Keratinocyte (primary cell): Measurements from ENCODE around the gene CHAF1B. TPM values are rescaled to one million over a fixed set of nuclear protein-coding genes. Genes with fewer than 3 reads are reported as not detected.

Experiments used
- DNase-seq: peaks from one replicate; pipeline ENCODE4 v3.0.0-alpha.2; 2011; ENCODE audit warnings: low read depth, missing footprints, low spot score
- FAIRE-seq: peaks from 2 replicates; lab custom pipeline; 2011; peaks lifted over from hg19 to GRCh38; lab: Jason Lieb, UNC
- H2AFZ ChIP-seq: 2 replicates; pipeline ENCODE4 v1.6.0; 2012; ENCODE audit warnings: low read length, control low read depth, inconsistent platforms; ENCODE audit not compliant: control insufficient read depth
- H3K27ac ChIP-seq: 2 replicates; pipeline ENCODE4 v1.5.1; 2011; ENCODE audit warnings: low read length; ENCODE audit not compliant: control insufficient read depth, insufficient read depth
- H3K27me3 ChIP-seq: 3 replicates; pipeline ENCODE4 v1.6.0; 2011; ENCODE audit warnings: low read length; ENCODE audit not compliant: control insufficient read depth, insufficient read depth; ENCODE audit errors: extremely low read depth
- H3K36me3 ChIP-seq, 2 experiments: 2 replicates in 1 of 2; 3 replicates in 1 of 2; pipeline ENCODE4 v1.5.1; 2011; ENCODE audit warnings: low read length in 2 of 2, mild to moderate bottlenecking in 1 of 2; ENCODE audit not compliant: control insufficient read depth in 2 of 2, insufficient read depth in 2 of 2; ENCODE audit errors: extremely low read depth in 1 of 2
- H3K4me1 ChIP-seq: 3 replicates; pipeline ENCODE4 v1.5.1; 2011; ENCODE audit warnings: low read length; ENCODE audit not compliant: control insufficient read depth, insufficient read depth; ENCODE audit errors: extremely low read depth
- H3K4me2 ChIP-seq: 3 replicates; pipeline ENCODE4 v1.6.0; 2011; ENCODE audit warnings: low read depth, low read length; ENCODE audit not compliant: control insufficient read depth, insufficient read depth; ENCODE audit errors: extremely low read depth
- H3K4me3 ChIP-seq, 3 experiments: fragments of 200-600 bp in 1 of 3; sonication (generic) in 1 of 3; 2 replicates in 2 of 3; 3 replicates in 1 of 3; pipeline ENCODE4 v1.5.1; 2011 to 2016; ENCODE audit warnings: low read length in 3 of 3, mild to moderate bottlenecking in 3 of 3, control low read depth in 2 of 3, inconsistent platforms in 1 of 3, low read depth in 1 of 3, mixed read lengths in 1 of 3, mixed run types in 1 of 3, moderate library complexity in 1 of 3; ENCODE audit not compliant: control insufficient read depth in 2 of 3, insufficient read depth in 2 of 3; ENCODE audit errors: extremely low read depth in 1 of 3
- H3K79me2 ChIP-seq: 2 replicates; pipeline ENCODE4 v1.6.0; 2012; ENCODE audit warnings: low read length; ENCODE audit not compliant: control insufficient read depth, insufficient read depth
- H3K9ac ChIP-seq: 3 replicates; pipeline ENCODE4 v1.6.0; 2011; ENCODE audit warnings: low read length; ENCODE audit not compliant: control insufficient read depth, insufficient read depth; ENCODE audit errors: extremely low read depth
- H3K9me1 ChIP-seq: 3 replicates; pipeline ENCODE4 v1.6.0; 2011; ENCODE audit warnings: low read length; ENCODE audit not compliant: control insufficient read depth, insufficient read depth; ENCODE audit errors: extremely low read depth
- H3K9me3 ChIP-seq: 2 replicates; pipeline ENCODE4 v1.5.1; 2012; ENCODE audit warnings: low read depth, low read length; ENCODE audit not compliant: control insufficient read depth
- H4K20me1 ChIP-seq: 3 replicates; pipeline ENCODE4 v1.6.0; 2011; ENCODE audit warnings: low read length; ENCODE audit not compliant: control insufficient read depth, insufficient read depth; ENCODE audit errors: extremely low read depth
- EZH2 ChIP-seq: IDR thresholded peaks from one replicate; pipeline ENCODE4 v1.6.1; 2012; ENCODE audit warnings: inconsistent platforms, mild to moderate bottlenecking, low read length, moderate library complexity
- dilution Hi-C: fragments of 300-500 bp; cut with MboI; formaldehyde crosslinking; loops from one replicate; pipeline ENCODE4 v1.7.0; 2020; ENCODE audit warnings: low sequenced_read_pairs; ENCODE audit not compliant: extremely low pct_ligation_motif_present
- polyA plus RNA-seq, 5 experiments: library from polyadenylated mRNA; depleted of rRNA in 3 of 5; stranded (reverse) in 3 of 5; stranded (forward) in 1 of 5; unstranded in 1 of 5; fragments of >200 nt; gene quantifications; 1 replicate in 1 of 5; 2 replicates in 3 of 5; 3 replicates in 1 of 5; pipeline versions ENCODE4 v1.2.1 to v1.2.3, GENCODE V29; 2011 to 2012; ENCODE audit warnings: missing spikeins in 2 of 5, low read depth in 1 of 5, low replicate concordance in 1 of 5
- TF ChIP-seq, protein P1 (sequence below), 3 experiments: IDR thresholded peaks in 1 of 3; conservative IDR thresholded peaks in 1 of 3; optimal IDR thresholded peaks in 1 of 3; 2 replicates in 2 of 3; 3 replicates in 1 of 3; pipeline versions ENCODE3 to v1.5.1; 2011; ENCODE audit warnings: low read length in 3 of 3, mild to moderate bottlenecking in 3 of 3, moderate library complexity in 2 of 3, control low read depth in 1 of 3, inconsistent platforms in 1 of 3; ENCODE audit not compliant: insufficient read depth in 2 of 3; ENCODE audit errors: extremely low read depth in 1 of 3

Gene CHAF1B
- polyA plus RNA-seq, 1 donor (not counting 4 experiments of a cell fraction or from before 2014, with no cell fraction given) = 6.8 TPM

DNA sequence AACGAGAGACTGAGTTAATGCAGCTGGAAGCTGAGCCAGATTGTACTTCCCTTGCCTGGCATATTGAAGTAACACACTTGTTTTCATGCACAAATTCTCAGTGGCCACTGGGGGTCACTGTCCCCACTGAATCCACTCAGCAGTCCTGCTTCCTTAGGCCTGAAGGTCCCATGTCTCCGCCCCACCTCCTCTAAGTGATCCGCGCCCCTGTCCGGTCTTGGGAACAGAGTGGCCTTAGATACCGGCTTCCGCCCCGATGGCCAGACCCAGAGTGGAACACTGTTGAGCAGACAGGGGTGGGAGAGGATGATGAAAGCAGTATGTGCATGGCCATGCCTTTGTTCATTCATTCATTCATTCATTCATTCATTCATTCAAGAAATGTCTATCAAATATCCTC lies 34.8 kb downstream of the CHAF1B start:
- FAIRE-seq = peak; percentile 62
- H3K4me2 ChIP-seq = no peak overlapping the region

DNA sequence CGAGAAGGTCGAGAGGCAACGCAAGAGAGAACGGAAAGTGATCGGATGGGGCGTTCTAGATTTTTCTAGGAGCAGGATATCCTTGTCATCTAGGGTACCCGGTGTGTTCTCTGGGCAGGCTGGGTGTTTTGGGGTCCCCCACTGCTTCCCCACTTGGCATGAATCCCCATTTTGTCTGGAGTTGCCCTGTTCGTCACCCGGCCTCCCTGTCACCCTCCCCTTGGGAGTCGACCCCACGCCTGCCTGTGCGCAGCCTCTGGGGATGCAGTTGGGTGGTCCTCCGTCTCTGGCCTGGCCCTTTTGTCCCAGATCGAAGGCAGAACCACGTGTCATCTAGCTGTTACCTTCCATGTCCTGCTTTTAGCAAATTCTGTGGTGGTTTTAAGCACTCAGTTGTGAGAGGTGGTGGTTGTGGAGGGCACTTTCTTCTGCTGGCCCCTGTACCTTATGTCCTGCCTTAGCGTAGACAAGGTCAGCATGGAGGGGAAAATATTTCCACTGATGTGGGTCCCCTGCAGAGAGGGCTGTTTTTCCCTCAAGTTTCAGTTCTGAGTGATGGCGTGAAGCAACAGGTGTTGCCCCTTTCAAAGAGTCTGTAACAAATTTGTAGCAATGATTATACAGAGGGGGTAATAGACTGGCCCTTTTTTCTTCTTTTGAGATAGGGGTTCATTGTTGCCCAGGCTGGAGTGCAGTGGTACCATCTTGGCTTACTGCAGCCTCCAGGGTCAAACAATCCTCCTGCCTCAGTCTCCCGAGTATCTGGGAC lies 35.6 kb downstream of the CHAF1B start:
- no peak overlapping the region for H3K4me2 ChIP-seq
- no peaks in the 10 kb centered on the region for H3K27me3 ChIP-seq
- no peak for DNase-seq
- no peak for TF ChIP-seq EZH2
- TF ChIP-seq, protein P1, sequence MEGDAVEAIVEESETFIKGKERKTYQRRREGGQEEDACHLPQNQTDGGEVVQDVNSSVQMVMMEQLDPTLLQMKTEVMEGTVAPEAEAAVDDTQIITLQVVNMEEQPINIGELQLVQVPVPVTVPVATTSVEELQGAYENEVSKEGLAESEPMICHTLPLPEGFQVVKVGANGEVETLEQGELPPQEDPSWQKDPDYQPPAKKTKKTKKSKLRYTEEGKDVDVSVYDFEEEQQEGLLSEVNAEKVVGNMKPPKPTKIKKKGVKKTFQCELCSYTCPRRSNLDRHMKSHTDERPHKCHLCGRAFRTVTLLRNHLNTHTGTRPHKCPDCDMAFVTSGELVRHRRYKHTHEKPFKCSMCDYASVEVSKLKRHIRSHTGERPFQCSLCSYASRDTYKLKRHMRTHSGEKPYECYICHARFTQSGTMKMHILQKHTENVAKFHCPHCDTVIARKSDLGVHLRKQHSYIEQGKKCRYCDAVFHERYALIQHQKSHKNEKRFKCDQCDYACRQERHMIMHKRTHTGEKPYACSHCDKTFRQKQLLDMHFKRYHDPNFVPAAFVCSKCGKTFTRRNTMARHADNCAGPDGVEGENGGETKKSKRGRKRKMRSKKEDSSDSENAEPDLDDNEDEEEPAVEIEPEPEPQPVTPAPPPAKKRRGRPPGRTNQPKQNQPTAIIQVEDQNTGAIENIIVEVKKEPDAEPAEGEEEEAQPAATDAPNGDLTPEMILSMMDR (optimal IDR thresholded peaks at IDR 0.05 in 1 of 3, IDR thresholded peaks at IDR 0.05 in 1 of 3, conservative IDR thresholded peaks at IDR 0.05 in 1 of 3; ENCODE audit: extremely low read depth in 1 of 3, insufficient read depth in 2 of 3, low read length in 3 of 3) = no peak
- no peak overlapping the region for H2AFZ ChIP-seq
- H3K27ac ChIP-seq = no peak overlapping the region
- H3K36me3 ChIP-seq = peaks cover 0 to 8% of the 10 kb centered on the region in 2 experiments
- no peaks in the 10 kb centered on the region for H3K79me2 ChIP-seq
- no peaks in the 10 kb centered on the region for H3K9me1 ChIP-seq
- H3K9me3 ChIP-seq = no peaks in the 10 kb centered on the region
- FAIRE-seq = no peak
- no peak overlapping the region for H3K9ac ChIP-seq
- H3K4me1 ChIP-seq = no peaks in the 10 kb centered on the region
- no peaks in the 10 kb centered on the region for H4K20me1 ChIP-seq
- H3K4me3 ChIP-seq = no peak overlapping the region
- dilution Hi-C loops = no loop called here

More for the DNA sequence above, 34.8 kb downstream of the CHAF1B start:
- peak; percentile 33 for DNase-seq
- dilution Hi-C loops = no loop called here
- H2AFZ ChIP-seq = no peak overlapping the region
- H3K9me3 ChIP-seq = no peaks in the 10 kb centered on the region
- H3K4me1 ChIP-seq = no peaks in the 10 kb centered on the region
- H3K27ac ChIP-seq = no peak overlapping the region
- H3K9me1 ChIP-seq = no peaks in the 10 kb centered on the region
- no peaks in the 10 kb centered on the region for H3K79me2 ChIP-seq
- H3K36me3 ChIP-seq = peaks cover 0 to 8% of the 10 kb centered on the region in 2 experiments
- no peaks in the 10 kb centered on the region for H3K27me3 ChIP-seq
- no peak overlapping the region for H3K4me3 ChIP-seq
- H3K9ac ChIP-seq = no peak overlapping the region
- no peaks in the 10 kb centered on the region for H4K20me1 ChIP-seq
- no peak for TF ChIP-seq EZH2
- TF ChIP-seq, protein P1 (optimal IDR thresholded peaks at IDR 0.05 in 1 of 3, IDR thresholded peaks at IDR 0.05 in 1 of 3, conservative IDR thresholded peaks at IDR 0.05 in 1 of 3; ENCODE audit: extremely low read depth in 1 of 3, insufficient read depth in 2 of 3, low read length in 3 of 3) = peak; percentile 79 to 95 (median 80)
